ENCODE results near the gene SIRT2. TPM values are rescaled to one million over a fixed set of nuclear protein-coding genes. Genes with fewer than 3 reads are reported as not detected.

Gene SIRT2
- total RNA-seq, 1 donor from 2014 or later: 94.4 TPM

- ATAC-seq (no peak), DNase-seq (no peak)
- intact Hi-C loops (cut with micrococcal nuclease): no loop called here
Observed at GRCh38 chr19:38921420-38922274, 22.2 kb upstream of the SIRT2 start.

- DNase-seq (no peak), ATAC-seq (no peak)
- intact Hi-C loops (cut with micrococcal nuclease): no loop called here
Observed at GRCh38 chr19:38920602-38921419, 21.4 kb upstream of the SIRT2 start.

GRCh38 chr19:38919837-38920601 lies 20.6 kb upstream of the SIRT2 start:
- intact Hi-C loops (cut with micrococcal nuclease): no loop called here
- DNase-seq (no peak), ATAC-seq (no peak)

GRCh38 chr19:38918526-38918925 lies 19.1 kb upstream of the SIRT2 start:
- DNase-seq: no peak
- no peak for ATAC-seq
- intact Hi-C loops (cut with micrococcal nuclease): no loop called here

- DNase-seq: no peak
Observed at GRCh38 chr19:38917921-38918491, 18.6 kb upstream of the SIRT2 start.

GRCh38 chr19:38917516-38917915 lies 18.1 kb upstream of the SIRT2 start:
- no peak for DNase-seq
- ATAC-seq: no peak
- intact Hi-C loops (cut with micrococcal nuclease): no loop called here

More at GRCh38 chr19:38917921-38918491, 18.6 kb upstream of the SIRT2 start:
- intact Hi-C loops (cut with micrococcal nuclease): no loop called here
- peak; percentile 30 for ATAC-seq

- intact Hi-C loops (cut with micrococcal nuclease): no loop called here
- DNase-seq: no peak
- ATAC-seq: no peak
Observed at GRCh38 chr19:38915329-38916321, 16.2 kb upstream of the SIRT2 start.

GRCh38 chr19:38913958-38914357 lies 14.5 kb upstream of the SIRT2 start:
- ATAC-seq (no peak), DNase-seq (peak; percentile 15)
- intact Hi-C loops (cut with micrococcal nuclease): no loop called here

GRCh38 chr19:38912600-38913514 lies 13.4 kb upstream of the SIRT2 start:
- ATAC-seq (no peak), DNase-seq (no peak)
- intact Hi-C loops (cut with micrococcal nuclease): no loop called here

- ATAC-seq (no peak), DNase-seq (no peak)
- intact Hi-C loops (cut with micrococcal nuclease): no loop called here
Observed at GRCh38 chr19:38911388-38912001, 12.1 kb upstream of the SIRT2 start.

GRCh38 chr19:38910488-38910887 lies 11.1 kb upstream of the SIRT2 start:
- intact Hi-C loops (cut with micrococcal nuclease): no loop called here
- no peak for DNase-seq
- ATAC-seq: no peak

- intact Hi-C loops (cut with micrococcal nuclease): no loop called here
- DNase-seq: no peak
- ATAC-seq: no peak
Observed at GRCh38 chr19:38908911-38909310, 9.5 kb upstream of the SIRT2 start.

GRCh38 chr19:38907670-38908069 lies 8.3 kb upstream of the SIRT2 start:
- DNase-seq (no peak), ATAC-seq (no peak)
- intact Hi-C loops (cut with micrococcal nuclease): no loop called here

GRCh38 chr19:38907227-38907626 lies 7.8 kb upstream of the SIRT2 start:
- DNase-seq (no peak), ATAC-seq (no peak)
- intact Hi-C loops (cut with micrococcal nuclease): no loop called here

- no peak for ATAC-seq
- no peak for DNase-seq
- intact Hi-C loops (cut with micrococcal nuclease): no loop called here
Observed at GRCh38 chr19:38905620-38906019, 6.2 kb upstream of the SIRT2 start.

- DNase-seq: no peak
- intact Hi-C loops (cut with micrococcal nuclease): no loop called here
- no peak for ATAC-seq
Observed at GRCh38 chr19:38904581-38905539, 5.4 kb upstream of the SIRT2 start.
